Fibroblast of the aortic adventitia (primary cell): Measurements from ENCODE around the gene ANO7. TPM values are rescaled to one million over a fixed set of nuclear protein-coding genes. Genes with fewer than 3 reads are reported as not detected.

ENCODE experiments used
- total RNA-seq: library from RNA; depleted of rRNA; stranded (reverse); fragments of >200 nt; gene quantifications from 2 replicates; pipeline ENCODE4 v1.2.3, GENCODE V29; 2012; ENCODE audit warnings: low replicate concordance

The ANO7 gene
- total RNA-seq, 1 donor: 1.7 TPM

Other genes with a start within 250 kb of the ANO7 start
- 77.5 and 105 TPM in 2 replicates for gene SNED1, start 190.1 kb upstream of the ANO7 start, total RNA-seq
- 36.5 and 73.4 TPM in 2 replicates for gene MTERF4, start 86.4 kb upstream of the ANO7 start, total RNA-seq
- 3.8 and 21.9 TPM in 2 replicates for gene PASK, start 39.2 kb upstream of the ANO7 start, total RNA-seq
- 41.2 and 70.0 TPM in 2 replicates for gene PPP1R7, start 38.2 kb upstream of the ANO7 start, total RNA-seq
- 929 and 1,195 TPM in 2 replicates for gene HDLBP, start 127.0 kb downstream of the ANO7 start, total RNA-seq
- 472 and 546 TPM in 2 replicates for gene SEPTIN2, start 127.2 kb downstream of the ANO7 start, total RNA-seq
- 27.2 and 41.0 TPM in 2 replicates for gene FARP2, start 167.6 kb downstream of the ANO7 start, total RNA-seq